K562 treated with DMSO at 1 percent for 12 hours (cell line): ENCODE measurements around the gene MAB21L1. TPM values are rescaled to one million over a fixed set of nuclear protein-coding genes. Genes with fewer than 3 reads are reported as not detected.

ENCODE experiments used
- total RNA-seq: library from RNA; unstranded; fragments of 300-600 nt; gene quantifications from 2 replicates; pipeline ENCODE4 v1.2.3, GENCODE V29; 2022; ENCODE audit not compliant: insufficient read depth

MAB21L1 gene
- not detected in 2 replicates for total RNA-seq

GRCh38 chr13:35475960-35476943 is at the start of gene MAB21L1:
Gene MAB21L1 (minus strand): TSS chr13:35476689. CDS start chr13:35476138, 551 bp downstream.

